Measurements from ENCODE around the gene ITCH.
"Not testable (repeated sequence)": the region's sequence is repeated elsewhere in the genome, so short reads cannot be mapped to it uniquely, and the experiment has no call there.

The ITCH gene

DNA sequence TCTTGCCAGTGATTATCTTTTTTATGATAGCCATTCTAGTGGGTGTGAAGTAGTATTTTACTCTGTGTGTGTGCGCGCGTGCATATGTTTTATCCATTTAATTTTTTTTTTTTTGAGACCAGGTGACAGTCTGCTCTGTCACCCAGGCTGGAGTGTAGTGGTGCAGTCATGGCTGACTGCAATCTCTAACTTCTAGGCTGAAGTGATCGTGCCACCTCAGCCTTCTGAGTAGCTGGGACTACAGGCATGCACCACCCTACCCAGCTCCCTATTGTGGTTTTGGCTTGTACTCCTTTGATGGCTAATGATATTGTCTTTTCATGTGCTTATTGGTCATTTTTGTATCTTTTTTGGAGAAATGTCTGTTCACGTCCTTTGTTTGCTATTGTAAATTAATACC lies 33.3 kb downstream of the ITCH start:
- TF ChIP-seq, protein P1, sequence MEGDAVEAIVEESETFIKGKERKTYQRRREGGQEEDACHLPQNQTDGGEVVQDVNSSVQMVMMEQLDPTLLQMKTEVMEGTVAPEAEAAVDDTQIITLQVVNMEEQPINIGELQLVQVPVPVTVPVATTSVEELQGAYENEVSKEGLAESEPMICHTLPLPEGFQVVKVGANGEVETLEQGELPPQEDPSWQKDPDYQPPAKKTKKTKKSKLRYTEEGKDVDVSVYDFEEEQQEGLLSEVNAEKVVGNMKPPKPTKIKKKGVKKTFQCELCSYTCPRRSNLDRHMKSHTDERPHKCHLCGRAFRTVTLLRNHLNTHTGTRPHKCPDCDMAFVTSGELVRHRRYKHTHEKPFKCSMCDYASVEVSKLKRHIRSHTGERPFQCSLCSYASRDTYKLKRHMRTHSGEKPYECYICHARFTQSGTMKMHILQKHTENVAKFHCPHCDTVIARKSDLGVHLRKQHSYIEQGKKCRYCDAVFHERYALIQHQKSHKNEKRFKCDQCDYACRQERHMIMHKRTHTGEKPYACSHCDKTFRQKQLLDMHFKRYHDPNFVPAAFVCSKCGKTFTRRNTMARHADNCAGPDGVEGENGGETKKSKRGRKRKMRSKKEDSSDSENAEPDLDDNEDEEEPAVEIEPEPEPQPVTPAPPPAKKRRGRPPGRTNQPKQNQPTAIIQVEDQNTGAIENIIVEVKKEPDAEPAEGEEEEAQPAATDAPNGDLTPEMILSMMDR (IDR thresholded peaks at IDR 0.05; ENCODE audit: insufficient read depth, low read length, poor library complexity, severe bottlenecking) = no peak
- no peak for TF ChIP-seq EZH2phosphoT487 (conservative IDR thresholded peaks at IDR 0.05; ENCODE audit: low read length)
- Histone ChIP-seq H3K79me2 (ENCODE audit: insufficient read depth, low read length) (peaks cover 45% of the 10 kb centered on the region), H3K36me3 (ENCODE audit: low read length) (peaks cover 8% of the 10 kb centered on the region; the same call in 1 of the 2 replicates), H3K9me3 (ENCODE audit: insufficient read depth, low read length) (no peaks in the 10 kb centered on the region), H3K27ac (ENCODE audit: low read depth, low read length) (no peak overlapping the region), H3K9ac (ENCODE audit: low read length) (no peak overlapping the region), H2AFZ (ENCODE audit: low read depth, low read length, severe bottlenecking) (no peak overlapping the region), H3K27me3 (ENCODE audit: low read length) (no peaks in the 10 kb centered on the region), H3K4me3 (ENCODE audit: insufficient read depth, low read length, poor library complexity, severe bottlenecking) (no peak overlapping the region), H3F3A (ENCODE audit: insufficient read depth) (peaks cover 1% of the 10 kb centered on the region; the same call in 1 of the 2 replicates), H4K20me1 (ENCODE audit: low read depth, low read length) (no peaks in the 10 kb centered on the region), H3K9me2 (replicated peaks; ENCODE audit: insufficient read depth, low read length) (no peaks in the 10 kb centered on the region), H3K4me2 (ENCODE audit: low read depth, low read length, poor library complexity, severe bottlenecking) (no peak overlapping the region)

DNA sequence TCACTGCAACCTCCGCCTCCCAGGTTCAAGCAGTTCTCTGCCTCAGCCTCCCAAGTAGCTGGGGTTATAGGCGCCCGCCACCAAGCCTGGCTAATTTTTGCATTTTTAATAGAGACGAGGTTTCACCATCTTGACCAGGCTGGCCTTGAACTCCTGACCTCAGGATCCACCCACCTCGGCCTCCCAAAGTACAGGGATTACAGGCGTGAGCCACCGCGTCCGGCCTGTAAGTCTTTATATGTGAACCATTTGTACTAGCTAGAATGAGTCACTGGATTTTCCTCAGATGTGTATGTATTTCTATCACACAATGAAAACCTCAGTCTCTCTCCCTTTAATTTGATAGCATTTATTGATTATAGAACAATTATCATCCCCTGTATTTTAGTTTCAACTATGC lies 34.0 kb downstream of the ITCH start:
- Histone ChIP-seq H3K4me3 (ENCODE audit: insufficient read depth, low read length, poor library complexity, severe bottlenecking) (no peak overlapping the region), H3K4me2 (ENCODE audit: low read depth, low read length, poor library complexity, severe bottlenecking) (no peak overlapping the region), H3K9ac (ENCODE audit: low read length) (no peak overlapping the region), H3K36me3 (ENCODE audit: low read length) (peaks cover 6% of the 10 kb centered on the region; the same call in 1 of the 2 replicates), H3K79me2 (ENCODE audit: insufficient read depth, low read length) (peaks cover 47% of the 10 kb centered on the region), H3F3A (ENCODE audit: insufficient read depth) (peaks cover 8% of the 10 kb centered on the region), H2AFZ (ENCODE audit: low read depth, low read length, severe bottlenecking) (no peak overlapping the region), H3K27ac (ENCODE audit: low read depth, low read length) (no peak overlapping the region), H3K9me3 (ENCODE audit: insufficient read depth, low read length) (no peaks in the 10 kb centered on the region), H3K27me3 (ENCODE audit: low read length) (no peaks in the 10 kb centered on the region), H3K9me2 (replicated peaks; ENCODE audit: insufficient read depth, low read length) (no peaks in the 10 kb centered on the region), H4K20me1 (ENCODE audit: low read depth, low read length) (no peaks in the 10 kb centered on the region)
- TF ChIP-seq, protein P1 (IDR thresholded peaks at IDR 0.05; ENCODE audit: insufficient read depth, low read length, poor library complexity, severe bottlenecking) = no peak
- no peak for TF ChIP-seq EZH2phosphoT487 (conservative IDR thresholded peaks at IDR 0.05; ENCODE audit: low read length)

DNA sequence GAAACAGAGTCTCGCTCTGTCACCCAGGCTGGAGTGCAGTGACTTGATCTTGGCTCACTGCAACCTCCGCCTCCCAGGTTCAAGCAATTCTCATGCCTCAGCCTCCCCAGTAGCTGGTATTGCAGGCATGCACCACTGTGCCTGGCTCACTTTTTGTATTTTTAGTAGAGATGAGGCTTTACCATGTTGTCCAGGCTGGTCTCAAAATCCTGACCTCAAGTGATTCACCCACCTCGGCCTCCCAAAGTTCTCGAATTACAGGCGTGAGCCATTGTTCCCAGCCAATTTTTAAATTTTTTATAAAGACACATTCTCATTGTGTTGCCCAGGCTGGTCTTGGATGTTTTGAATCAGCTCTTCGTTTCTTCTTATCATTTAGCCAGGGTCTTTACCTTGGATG lies 37.7 kb downstream of the ITCH start:
- H3K27me3 ChIP-seq (ENCODE audit: low read length); H3K9me3 ChIP-seq (ENCODE audit: insufficient read depth, low read length); H3K27ac ChIP-seq (ENCODE audit: low read depth, low read length); H3K36me3 ChIP-seq (ENCODE audit: low read length); H3K9me2 ChIP-seq (replicated peaks; ENCODE audit: insufficient read depth, low read length); H3K9ac ChIP-seq (ENCODE audit: low read length); H4K20me1 ChIP-seq (ENCODE audit: low read depth, low read length); H2AFZ ChIP-seq (ENCODE audit: low read depth, low read length, severe bottlenecking); H3K4me2 ChIP-seq (ENCODE audit: low read depth, low read length, poor library complexity, severe bottlenecking); H3K4me3 ChIP-seq (ENCODE audit: insufficient read depth, low read length, poor library complexity, severe bottlenecking): not testable (repeated sequence)
- Histone ChIP-seq H3K79me2 (ENCODE audit: insufficient read depth, low read length) (peaks cover 61% of the 10 kb centered on the region), H3F3A (ENCODE audit: insufficient read depth) (peaks cover 34% of the 10 kb centered on the region)

DNA sequence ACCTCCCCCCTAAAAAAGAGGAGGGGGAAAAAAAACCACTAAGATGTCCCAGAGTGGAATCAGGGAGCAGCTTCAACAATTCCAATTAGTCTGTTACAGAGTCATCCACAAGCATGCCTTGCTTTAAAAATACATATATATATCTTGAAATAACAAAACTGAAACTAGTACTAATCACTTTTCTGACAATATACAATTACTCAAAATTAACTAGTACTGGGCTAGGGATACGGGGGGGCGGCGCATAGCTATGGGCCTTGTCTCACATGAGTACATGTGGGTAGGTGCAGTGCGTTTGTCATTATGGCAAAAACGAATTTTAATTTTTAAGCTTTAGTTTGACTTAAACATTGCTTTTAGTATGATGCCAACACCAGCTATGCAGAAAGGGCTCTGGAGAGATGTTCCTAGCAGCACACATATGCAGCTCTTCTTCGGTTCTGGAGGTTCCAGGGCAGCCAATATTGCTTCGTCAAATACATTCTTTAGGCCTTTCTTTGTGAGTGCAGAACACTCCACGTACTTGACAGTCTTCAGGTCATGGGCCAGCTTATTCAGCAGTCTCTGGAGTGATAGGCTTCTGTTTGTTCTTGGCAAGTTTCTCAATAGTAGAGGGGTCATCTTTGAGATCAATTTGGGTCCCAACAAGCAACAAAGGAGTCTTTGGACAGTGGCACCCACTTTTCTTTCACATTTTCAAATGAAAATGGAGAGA lies 38.8 kb downstream of the ITCH start:
- no peaks in the 10 kb centered on the region for H3K9me2 ChIP-seq (replicated peaks; ENCODE audit: insufficient read depth, low read length)
- H3K4me3 ChIP-seq (ENCODE audit: insufficient read depth, low read length, poor library complexity, severe bottlenecking) = no peak overlapping the region
- peaks cover 66% of the 10 kb centered on the region for H3K79me2 ChIP-seq (ENCODE audit: insufficient read depth, low read length)
- H2AFZ ChIP-seq (ENCODE audit: low read depth, low read length, severe bottlenecking) = no peak overlapping the region
- H3K36me3 ChIP-seq (ENCODE audit: low read length) = no peaks in the 10 kb centered on the region
- H3K27me3 ChIP-seq (ENCODE audit: low read length) = no peaks in the 10 kb centered on the region
- H3F3A ChIP-seq (ENCODE audit: insufficient read depth) = peaks cover 34% of the 10 kb centered on the region
- peak overlapping the region; percentile 86; the same call in 1 of the 2 replicates for H3K27ac ChIP-seq (ENCODE audit: low read depth, low read length)
- TF ChIP-seq, protein P1 (IDR thresholded peaks at IDR 0.05; ENCODE audit: insufficient read depth, low read length, poor library complexity, severe bottlenecking) = no peak
- no peak for TF ChIP-seq EZH2phosphoT487 (conservative IDR thresholded peaks at IDR 0.05; ENCODE audit: low read length)
- H4K20me1 ChIP-seq (ENCODE audit: low read depth, low read length) = no peaks in the 10 kb centered on the region; the same call in 1 of the 2 replicates
- H3K9ac ChIP-seq (ENCODE audit: low read length) = no peak overlapping the region
- H3K9me3 ChIP-seq (ENCODE audit: insufficient read depth, low read length) = no peaks in the 10 kb centered on the region
- H3K4me2 ChIP-seq (ENCODE audit: low read depth, low read length, poor library complexity, severe bottlenecking) = no peak overlapping the region
